Left colon (tissue), 2 donors: ENCODE results near the gene BHLHA15. TPM values are rescaled to one million over a fixed set of nuclear protein-coding genes. Genes with fewer than 3 reads are reported as not detected.

ENCODE experiments used
- ATAC-seq: fragments of 200-7000 bp; cut with Tn5 transposase; one replicate; pipeline ENCODE4 v1.9.1; 2020; ENCODE audit warnings: mild to moderate bottlenecking, moderate library complexity
- DNase-seq, 2 donors: peaks; one replicate each; pipeline ENCODE4 v3.0.0-alpha.2; 2020
- intact Hi-C, 2 donors: fragments of 100-400 bp; cut with DNase I in 1 of 2; cut with micrococcal nuclease in 1 of 2; formaldehyde crosslinking; loops; one replicate each; pipeline versions ENCODE4 v1.11.2 to v1.14.0; 2022; cut with DNase I, micrococcal nuclease
- total RNA-seq, 2 donors: library from RNA; stranded (reverse); fragmentation: NEBNext Ultra II Directional; extraction: Animal tissue kit (Norgen Biotek cat#: 25700); gene quantifications; one replicate each; pipeline ENCODE4 v1.2.1, GENCODE V29; 2021
- donor health status: DM: no; HTN: no; CAD: no.
- donor health status: DM: yes; HTN: yes; CAD: no.

Gene BHLHA15
- total RNA-seq, 2 donors from 2014 or later, result 1.0 to 3.3 TPM

DNA sequence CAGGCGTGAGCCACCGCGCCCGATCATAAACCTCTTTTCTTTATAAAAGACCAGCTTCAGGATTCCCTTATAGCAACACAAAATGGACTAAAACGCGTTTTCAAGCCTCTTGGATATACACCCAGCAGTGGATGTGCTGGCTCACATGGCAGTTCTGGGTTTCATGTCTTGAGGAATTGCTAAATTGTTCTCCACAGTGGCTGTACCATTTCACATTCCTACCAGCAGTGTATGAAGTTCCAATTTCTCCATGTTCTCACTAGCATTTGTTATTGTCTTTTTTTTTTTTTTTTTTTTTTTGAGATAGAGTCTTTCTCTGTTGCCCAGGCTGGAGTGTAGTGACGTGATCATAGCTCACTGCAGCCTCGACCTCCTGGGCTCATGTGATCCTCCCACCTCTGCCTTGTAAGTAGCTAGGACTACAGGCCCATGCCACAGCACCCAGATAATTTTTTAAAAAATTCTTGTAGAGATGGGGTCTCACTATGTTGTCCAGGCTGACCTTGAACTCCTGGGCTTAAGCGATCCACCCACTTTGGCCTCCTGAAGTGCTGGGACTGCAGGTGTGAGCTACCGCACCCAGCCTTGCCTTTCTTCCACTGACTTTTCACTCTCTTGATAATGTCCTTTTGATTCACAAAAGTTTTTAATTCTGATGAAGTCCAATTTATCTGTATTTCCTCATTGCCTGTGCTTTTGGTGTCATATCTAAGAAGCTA is 23.3 kb downstream of the BHLHA15 start:
- intact Hi-C loops, result no loop called here
- no peak for ATAC-seq
- DNase-seq, result no peak

DNA sequence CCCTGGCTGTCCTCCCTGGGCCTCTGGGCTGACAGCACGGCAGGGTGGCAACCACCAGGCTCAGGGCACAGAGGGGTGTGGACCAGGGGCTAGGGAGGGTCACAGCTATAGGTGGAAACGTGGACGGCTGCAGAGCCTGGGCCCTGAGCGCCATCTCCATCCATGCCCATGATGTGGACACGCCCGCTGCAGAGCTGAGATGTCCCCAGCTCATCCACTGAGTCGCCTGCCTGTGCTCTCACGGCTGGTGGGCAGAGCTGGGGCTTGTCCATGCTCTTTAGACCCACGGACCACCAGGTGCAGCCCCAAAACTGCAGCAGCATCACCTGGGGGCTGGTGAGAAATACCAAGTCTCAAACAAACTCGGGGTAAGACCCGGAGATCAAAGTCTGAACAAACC is 24.7 kb downstream of the BHLHA15 start:
- intact Hi-C loops, result no loop called here
- no peak for ATAC-seq

DNA sequence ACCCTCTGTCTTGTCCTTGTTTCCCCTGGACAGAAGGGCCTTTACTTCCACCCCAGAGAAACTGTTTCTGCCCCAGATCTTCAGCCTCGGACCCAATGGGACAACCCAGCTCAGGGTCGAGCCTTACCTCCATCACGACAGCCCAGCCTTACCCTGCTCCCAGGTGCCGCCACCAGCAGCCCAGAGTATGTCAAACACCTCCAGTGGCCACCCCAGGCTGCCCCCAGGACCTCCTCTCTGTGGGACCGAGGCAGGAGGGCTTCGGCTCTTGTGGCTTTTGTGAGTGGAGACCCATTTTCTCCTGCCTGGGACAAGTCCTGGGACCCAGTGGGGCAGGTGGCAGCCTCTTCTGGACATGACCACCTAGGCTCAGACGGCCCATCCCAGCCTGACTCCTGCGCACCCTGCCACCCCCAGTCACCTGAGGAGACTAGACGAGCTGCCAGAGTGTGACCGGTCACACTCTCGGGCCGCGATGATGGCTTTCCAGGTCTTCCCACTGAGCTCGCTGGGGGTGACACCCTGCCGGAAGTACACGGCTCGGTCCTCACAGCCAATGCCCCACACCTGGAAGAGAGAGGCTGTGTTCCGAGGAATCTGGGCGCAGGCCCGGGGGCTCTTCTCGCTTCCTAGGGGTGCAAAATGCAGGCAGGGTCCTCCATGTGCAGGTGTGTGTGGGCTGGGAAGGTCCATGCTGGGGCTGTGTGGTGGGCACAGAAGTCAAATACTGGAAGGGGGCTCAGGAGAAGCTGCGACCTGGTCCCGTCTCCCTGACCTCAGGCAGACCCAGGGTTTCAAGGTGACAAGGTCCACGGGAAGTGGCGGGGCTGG is 25.3 kb downstream of the BHLHA15 start:
- intact Hi-C loops, result no loop called here
- ATAC-seq (no peak), DNase-seq (no peak)

More for the DNA sequence above, 24.7 kb downstream of the BHLHA15 start:
- DNase-seq, result no peak

DNA sequence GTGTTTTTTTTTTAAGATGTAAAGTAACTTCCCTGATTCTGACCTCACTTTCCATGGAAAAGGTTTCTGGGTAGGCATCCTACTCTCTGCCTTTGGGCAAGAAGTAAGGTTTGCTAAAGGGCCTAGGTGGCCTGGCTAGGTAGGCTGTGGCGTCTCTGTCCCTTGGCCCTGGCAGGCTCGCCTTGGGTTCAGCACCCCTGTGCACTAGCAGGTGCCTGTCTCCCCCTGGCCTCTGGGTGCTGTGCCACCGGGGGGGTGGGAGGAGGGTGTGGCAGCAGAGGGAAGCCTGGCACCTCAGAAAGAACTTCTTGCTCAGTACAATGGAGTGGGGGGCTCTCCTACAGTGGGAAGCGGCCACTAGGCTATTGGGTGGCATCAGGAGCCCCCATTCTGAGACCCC is 26.8 kb downstream of the BHLHA15 start:
- ATAC-seq (no peak), DNase-seq (no peak)
- intact Hi-C loops, result no loop called here

DNA sequence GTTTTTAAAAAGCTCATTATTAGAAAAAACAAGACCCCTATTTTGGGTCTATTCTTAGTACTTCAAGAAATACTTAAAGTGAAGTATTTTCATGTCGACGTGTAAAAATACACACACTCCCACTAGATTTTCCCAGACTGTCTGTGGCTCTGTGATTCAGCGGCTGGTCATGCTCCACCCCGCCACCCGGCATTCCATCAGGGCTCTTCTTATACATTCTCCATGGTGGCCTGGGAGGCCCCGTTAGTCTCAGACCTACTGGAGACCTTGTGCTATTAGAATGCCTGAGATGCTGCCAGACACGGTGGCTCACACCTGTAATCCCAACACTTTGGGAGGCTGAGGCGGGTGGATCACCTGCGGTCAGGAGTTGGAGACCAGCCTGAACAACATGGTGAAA is 27.7 kb downstream of the BHLHA15 start:
- intact Hi-C loops, result no loop called here
- DNase-seq (no peak), ATAC-seq (no peak)

DNA sequence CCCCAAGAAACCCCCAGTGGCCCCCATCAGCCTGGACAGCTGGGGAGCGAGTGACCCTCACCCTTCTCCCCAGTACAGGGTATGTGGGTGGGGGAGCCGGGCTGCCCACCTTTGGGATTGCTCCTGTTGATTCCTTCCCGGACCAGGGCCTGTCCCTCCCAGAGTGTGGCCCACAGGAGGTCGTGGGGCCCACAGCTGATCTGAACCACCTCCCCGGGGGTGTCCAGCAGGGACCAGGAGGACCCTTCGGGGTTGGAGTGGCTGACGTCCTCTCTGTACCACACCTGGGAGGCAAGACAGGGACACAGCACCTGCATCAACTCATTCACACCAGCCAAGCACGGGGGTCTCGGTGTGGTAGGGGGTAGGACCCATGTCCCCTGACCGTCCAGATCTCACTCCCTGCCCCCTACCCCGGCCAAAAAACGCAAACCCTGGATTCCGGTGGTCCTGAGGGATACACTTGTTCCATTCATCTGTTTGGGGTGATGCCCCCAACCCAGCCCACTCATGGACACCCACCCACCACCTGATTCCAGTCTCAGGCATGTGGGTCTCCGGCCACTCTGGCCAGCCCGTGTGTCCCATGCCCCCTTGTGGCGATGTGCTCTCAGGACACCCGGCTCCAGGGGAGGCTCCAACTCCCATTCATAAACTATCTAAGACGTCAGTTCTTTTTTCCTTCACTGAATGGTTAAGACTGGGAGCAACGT is 29.9 kb downstream of the BHLHA15 start:
- ATAC-seq, result peak; percentile 74
- DNase-seq, result peak in 1 of 2 donors; percentile 67
- intact Hi-C loops, result no loop called here

DNA sequence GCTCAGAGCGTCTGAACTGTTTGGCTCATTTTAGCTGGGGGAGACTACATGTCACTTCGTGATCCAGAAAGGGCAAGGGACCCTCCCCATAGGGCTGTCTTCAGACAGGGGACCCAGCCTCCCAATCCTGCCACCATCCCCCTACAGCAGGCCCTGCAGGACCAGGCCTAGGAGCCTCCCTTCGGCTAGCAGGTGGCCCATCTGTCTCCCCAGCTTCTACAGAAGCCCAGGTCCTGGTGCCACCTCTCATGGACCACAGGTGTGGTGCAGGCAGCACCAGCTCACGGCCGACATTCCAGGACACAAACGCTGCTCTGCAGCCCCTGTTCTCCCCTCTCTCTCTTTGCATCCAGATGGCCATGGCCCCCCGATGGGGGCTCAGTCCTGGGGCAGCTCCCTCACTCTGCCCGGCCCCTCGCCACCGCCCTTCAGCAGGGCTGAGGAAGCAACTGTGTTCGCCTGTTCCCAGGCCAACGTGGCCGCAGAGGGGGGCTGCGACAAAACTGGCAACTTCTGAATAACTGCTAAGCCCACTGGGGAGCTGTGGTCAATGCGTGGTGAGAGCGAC is 30.5 kb downstream of the BHLHA15 start:
- intact Hi-C loops, result no loop called here
- DNase-seq (no peak), ATAC-seq (no peak)

DNA sequence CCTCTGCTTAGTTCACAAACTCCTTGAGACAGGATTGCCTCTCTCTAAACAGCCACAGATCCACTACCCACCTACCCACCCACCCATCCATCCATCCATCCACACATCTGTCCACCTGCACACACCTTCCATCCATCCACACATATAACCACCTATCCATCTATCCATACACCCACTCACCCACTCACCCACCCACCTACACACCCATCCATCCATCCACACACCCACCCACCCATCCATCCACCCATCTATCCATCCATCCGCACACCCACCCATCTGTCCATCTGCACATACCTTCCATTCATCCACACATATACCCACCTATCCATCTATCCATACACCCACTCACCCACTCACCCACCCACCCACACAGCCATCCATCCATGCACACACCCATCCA is 31.1 kb downstream of the BHLHA15 start:
- ATAC-seq, result no peak
- no peak for DNase-seq
- intact Hi-C loops, result no loop called here

DNA sequence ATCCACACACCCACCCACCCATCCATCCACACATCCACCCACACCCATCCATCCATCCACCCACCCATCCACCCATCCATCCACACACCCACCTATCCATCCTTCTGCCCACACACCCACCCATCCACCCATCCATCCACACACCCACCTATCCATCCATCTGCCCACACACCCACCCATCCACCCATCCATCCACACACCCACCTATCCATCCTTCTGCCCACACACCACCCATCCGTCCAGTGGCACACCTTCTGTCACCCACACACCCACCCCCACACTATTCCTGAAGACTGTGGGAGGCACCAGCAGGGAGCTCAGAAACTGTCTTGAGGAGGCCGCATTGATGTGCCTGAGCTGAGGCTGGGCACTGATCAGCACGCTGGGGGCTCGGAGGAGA is 31.7 kb downstream of the BHLHA15 start:
- intact Hi-C loops, result no loop called here
- no peak for DNase-seq

DNA sequence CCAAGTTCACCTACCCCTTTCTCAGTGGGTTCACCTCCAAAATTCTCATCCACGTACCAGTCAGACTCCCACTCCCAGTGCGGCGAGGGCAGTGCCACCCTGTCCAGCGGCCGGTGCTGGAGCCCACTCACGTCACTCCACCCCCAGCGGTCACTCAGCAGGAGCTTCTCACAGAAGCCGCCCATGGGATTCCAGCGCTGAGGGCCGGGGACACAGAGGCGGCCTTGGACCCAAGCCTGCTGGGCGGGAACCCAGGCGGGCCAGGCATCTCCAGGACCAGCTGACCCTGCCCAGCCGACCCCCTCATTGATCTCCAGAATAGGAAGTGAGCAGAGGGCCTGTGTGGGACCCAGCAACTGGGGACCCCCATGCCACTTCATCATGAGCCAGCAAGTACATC is 33.6 kb downstream of the BHLHA15 start:
- no peak for DNase-seq
- no peak for ATAC-seq
- intact Hi-C loops, result no loop called here

More for the DNA sequence above, 31.7 kb downstream of the BHLHA15 start:
- ATAC-seq, result no peak

DNA sequence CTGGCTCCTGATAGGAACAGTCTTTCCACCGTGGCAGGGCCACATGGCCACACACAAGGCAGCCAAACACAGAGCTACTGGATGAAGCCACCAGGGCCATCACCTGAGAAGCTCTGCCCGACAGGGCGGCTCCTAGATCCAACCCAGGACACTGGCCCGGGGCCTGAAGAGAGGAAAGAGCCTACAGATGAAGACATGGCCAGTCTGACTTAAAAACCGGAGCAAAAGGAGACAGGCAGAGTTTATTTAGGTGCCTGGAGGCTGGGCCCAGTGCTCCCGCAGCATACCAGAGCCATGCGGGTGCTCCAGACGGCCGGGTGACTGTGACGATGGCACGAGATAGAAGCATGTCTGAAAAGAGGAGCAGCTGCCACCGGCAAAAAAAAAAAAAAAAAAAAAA is 36.9 kb downstream of the BHLHA15 start:
- intact Hi-C loops, result no loop called here
- DNase-seq (no peak), ATAC-seq (no peak)

DNA sequence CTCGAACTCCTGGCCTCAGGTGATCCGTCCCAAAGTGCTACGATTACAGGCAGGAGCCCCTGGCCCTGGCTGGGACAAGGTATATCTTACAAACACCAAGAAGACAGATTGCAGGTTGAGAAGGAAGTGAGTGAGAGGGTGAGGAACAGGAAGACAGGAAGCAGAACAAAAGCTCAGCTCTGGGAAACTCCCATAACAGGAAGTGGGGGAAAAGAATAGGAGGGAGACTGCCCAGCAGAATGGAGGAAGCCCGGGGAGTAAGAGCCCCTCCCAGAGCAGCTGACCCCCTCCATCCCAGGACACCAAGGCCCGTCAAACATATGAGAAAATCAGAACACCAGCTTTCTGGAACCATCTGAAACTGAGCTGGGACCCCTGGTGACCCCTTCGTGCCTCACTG is 37.9 kb downstream of the BHLHA15 start:
- DNase-seq, result no peak
- intact Hi-C loops, result no loop called here
- ATAC-seq, result no peak

DNA sequence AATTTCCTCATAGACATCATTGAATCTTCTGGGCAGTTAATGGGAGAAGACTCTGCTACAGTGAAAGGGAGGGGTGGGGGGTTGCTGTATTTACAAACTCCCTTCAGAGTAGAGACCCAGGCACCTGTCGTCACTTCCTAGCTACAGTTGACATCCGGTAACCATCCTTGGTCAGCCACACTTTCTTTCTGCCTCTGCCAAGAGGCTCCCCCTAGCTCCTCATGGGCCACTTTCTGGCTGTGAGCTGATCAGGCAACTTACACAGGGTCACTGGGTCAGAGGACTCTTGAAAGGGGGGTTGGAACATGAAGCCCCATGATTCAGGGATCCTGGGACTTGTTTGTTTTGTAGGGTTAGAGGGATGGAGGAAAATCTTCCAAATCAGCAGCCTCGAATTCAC is 39.5 kb downstream of the BHLHA15 start:
- ATAC-seq, result no peak

DNA sequence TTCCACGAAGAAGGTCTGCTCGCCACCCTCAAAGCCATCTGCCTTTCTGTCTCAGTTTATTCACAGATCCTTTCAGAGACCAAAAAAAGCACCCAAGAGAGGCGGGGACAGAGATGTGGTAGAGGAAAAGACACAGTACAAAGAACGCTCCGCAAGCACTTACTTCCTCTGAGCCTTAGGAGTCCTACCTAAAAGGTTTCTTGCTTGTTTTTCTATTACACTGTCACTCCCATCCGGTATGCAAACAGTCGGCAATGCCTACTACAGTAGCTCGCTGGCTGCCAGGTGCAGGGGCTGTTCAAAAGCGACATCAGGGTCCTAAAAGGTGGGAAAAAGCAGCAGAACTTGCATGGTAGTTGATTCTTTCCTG is 40.0 kb downstream of the BHLHA15 start:
- ATAC-seq (peak; percentile 49), DNase-seq (peak in 1 of 2 donors; percentile 27)
- intact Hi-C loops, result no loop called here

More for the DNA sequence above, 39.5 kb downstream of the BHLHA15 start:
- DNase-seq, result peak in 1 of 2 donors; percentile 34
- intact Hi-C loops, result no loop called here

DNA sequence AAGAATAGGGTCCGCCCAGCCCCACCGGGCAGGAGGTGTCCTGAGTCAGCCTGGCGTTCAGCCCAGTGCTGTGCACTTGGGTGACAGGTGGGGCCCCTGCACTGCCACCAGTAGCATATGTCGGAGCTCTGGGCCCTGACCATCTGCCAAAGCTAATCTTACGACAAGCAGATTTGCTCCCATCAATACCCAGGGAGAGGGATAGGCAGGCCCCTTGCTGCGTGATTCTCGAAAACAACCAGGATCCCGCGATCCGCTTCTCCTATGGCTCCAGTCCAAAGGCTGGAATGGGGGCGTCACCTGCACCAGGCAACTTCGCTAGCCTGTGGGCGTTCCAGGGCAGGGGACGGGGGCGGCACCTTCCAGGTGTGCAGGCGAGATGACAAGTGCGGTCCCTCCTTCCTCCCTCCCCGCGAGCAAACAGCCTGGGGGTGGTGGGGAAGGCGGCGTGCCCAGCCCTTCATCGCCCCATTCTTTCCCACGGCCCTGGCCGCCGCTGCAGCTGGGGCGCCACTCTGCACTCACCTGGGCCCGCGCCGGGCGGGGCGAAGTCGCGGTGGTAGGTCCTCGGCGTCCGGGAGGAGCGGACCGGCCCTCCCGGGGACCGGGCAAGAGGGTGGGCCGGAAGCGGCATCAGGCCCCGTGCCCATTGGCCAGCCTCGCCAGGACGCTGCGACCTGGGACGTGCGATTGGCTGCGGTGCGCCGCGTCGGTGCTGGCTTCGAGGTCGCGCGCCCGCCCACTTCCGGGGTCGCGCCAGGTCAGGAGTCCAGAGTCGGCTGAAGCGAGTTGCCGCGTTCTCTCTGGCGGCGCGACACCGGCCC is 40.6 kb downstream of the BHLHA15 start, which contains the start of gene TECPR1:
Gene TECPR1 (minus strand): TSS at position 632 of the 824 bp plus-strand sequence. CDS start 6,086 bp downstream, outside the sequence.
- DNase-seq (peak; percentile 96), ATAC-seq (peak; percentile 91)
- intact Hi-C loops, result no loop called here

DNA sequence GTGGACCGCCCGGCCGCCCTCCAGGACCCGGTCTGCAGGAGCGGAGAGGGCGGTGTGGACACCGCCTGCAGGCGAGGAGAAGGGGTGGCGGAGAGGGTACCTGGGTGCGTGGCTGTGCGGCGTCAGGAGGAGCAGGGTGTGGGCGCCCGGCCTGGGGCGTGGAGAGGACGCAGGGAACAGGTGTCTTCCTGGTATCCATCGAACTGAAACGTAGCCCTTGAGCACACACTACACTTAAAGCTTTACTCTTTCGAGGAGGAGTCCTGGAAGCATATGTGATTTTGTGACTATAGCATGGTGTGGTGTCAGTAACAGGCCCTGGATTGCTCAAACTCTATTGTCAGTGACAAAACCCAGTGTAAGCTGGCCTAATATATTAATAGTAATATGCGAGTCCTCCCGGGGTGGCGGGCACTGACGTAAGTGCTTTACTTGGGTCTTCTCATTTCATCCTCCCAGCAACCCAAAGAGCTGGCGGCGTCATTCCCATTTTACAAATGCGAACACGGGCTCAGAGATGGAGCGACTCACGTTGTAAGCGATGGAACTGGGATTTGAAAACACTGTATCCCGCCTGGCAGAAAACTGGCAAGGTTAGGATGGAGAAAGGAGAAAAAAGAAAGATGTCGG is 41.3 kb downstream of the BHLHA15 start:
- ATAC-seq (peak; percentile 58), DNase-seq (peak in 1 of 2 donors; percentile 34)
- intact Hi-C loops, result no loop called here

DNA sequence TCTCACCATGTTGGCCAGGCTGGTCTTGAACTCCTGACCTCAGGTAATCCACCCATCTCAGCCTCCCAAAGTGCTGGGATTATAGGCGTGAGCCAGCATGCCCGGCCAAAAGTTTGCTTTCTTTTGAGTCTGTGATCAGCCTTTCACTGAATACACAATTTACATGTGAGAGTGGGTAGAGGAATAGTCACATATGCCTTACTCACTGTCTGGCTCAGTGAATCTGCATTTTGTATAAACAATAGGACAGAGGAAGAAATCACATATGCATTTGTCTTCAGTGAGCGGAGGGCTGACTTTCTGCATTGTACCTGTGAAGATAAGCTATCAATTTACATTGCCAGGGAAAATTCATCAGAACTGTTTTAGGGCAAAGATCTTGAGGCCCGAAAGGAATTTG is 43.3 kb downstream of the BHLHA15 start:
- intact Hi-C loops, result no loop called here
- DNase-seq, result no peak
- no peak for ATAC-seq
